ENCODE data around the gene OR2M4.

OR2M4 gene

DNA sequence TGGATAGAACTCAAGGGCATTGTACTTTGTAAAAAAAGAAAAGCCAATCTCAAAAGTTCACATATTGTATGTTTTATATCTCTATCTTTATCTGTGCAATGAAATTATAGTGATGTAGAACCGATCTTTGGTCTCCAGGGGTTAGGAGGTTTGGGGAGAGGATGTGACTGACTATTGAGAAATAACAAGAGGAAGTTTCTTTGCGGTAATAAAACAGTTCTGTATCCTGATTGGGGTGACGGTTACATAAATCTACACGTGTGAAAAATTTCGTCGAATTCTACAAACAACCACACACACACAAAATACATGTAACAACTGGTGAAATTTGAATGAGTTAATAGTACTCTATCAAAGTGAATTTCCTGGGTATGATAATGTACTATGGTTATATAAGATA lies 57.2 kb downstream of the OR2M4 start:
- Histone ChIP-seq H3K4me1 (ENCODE audit: insufficient read depth, insufficient read length) (no peaks in the 10 kb centered on the region), H3K27me3 (ENCODE audit: insufficient read depth, insufficient read length) (no peaks in the 10 kb centered on the region), H3K9ac (ENCODE audit: insufficient read length, low read depth) (no peak overlapping the region), H3K36me3 (ENCODE audit: insufficient read depth, insufficient read length, low read length) (no peaks in the 10 kb centered on the region), H3K4me3 (ENCODE audit: insufficient read length, low read depth) (no peak overlapping the region), H3K9me3 (ENCODE audit: insufficient read depth, low read length) (no peaks in the 10 kb centered on the region)
- TF ChIP-seq ZNF274 (IDR thresholded peaks at IDR 0.05; ENCODE audit: low read depth, low read length) (no peak), YY1 (IDR thresholded peaks at IDR 0.05; ENCODE audit: insufficient read depth, insufficient read length) (no peak)
- DNase-seq (ENCODE audit: low read depth, low spot score), result no peak

All from NT2/D1 (cell line).